Transverse colon (tissue), 4 donors: ENCODE measurements around the gene NME3. TPM values are rescaled to one million over a fixed set of nuclear protein-coding genes. Genes with fewer than 3 reads are reported as not detected.
A peak's percentile ranks its signal among the peaks of the same experiment; 100 is the strongest.

Experiments
- DNase-seq: peaks from one replicate; pipeline ENCODE4 v3.0.0-alpha.2; 2019
- H3K27ac ChIP-seq, 4 donors: fragments of 200-600 bp; sonication (generic); 2 replicates each; pipeline ENCODE4 v1.5.1; 2016 to 2018; ENCODE audit warnings: inconsistent platforms in 4 of 4
- H3K27me3 ChIP-seq: fragments of 200-600 bp; sonication (generic); 2 replicates; pipeline ENCODE4 v1.5.1; 2017; ENCODE audit warnings: inconsistent platforms
- H3K36me3 ChIP-seq, 4 donors: fragments of 200-600 bp; sonication (generic); 2 replicates each; pipeline ENCODE4 v1.5.1; 2017 to 2019; ENCODE audit warnings: inconsistent platforms in 4 of 4
- H3K4me1 ChIP-seq, 4 donors: fragments of 200-600 bp; sonication (generic); 2 replicates each; pipeline ENCODE4 v1.5.1; 2017 to 2020; ENCODE audit warnings: inconsistent platforms in 4 of 4
- H3K4me3 ChIP-seq, 4 donors: fragments of 200-600 bp; sonication (generic); 1 replicate in 1 of 4; 2 replicates in 3 of 4; pipeline versions ENCODE4 v1.5.1 to v1.6.1; 2017 to 2019; ENCODE audit warnings: inconsistent platforms in 4 of 4
- H3K9me3 ChIP-seq, 2 donors: fragments of 200-600 bp; sonication (generic); 2 replicates each; pipeline ENCODE4 v1.5.1; 2017 to 2019; ENCODE audit warnings: inconsistent platforms in 2 of 2
- CTCF ChIP-seq, 5 experiments: fragments of 200-600 bp in 3 of 5; fragments of 450-650 bp in 2 of 5; sonication (generic) in 3 of 5; IDR thresholded peaks; 1 replicate in 2 of 5; 2 replicates in 3 of 5; pipeline ENCODE4 v1.5.1; 2016 to 2017; ENCODE audit warnings: antibody characterized with exemption in 5 of 5, inconsistent platforms in 3 of 5, mild to moderate bottlenecking in 2 of 5, moderate library complexity in 1 of 5
- EP300 ChIP-seq: sonication (generic); formaldehyde crosslinking; IDR thresholded peaks from one replicate; pipeline ENCODE4 v1.6.1; 2017; ENCODE audit warnings: antibody characterized with exemption, low read depth
- POLR2A ChIP-seq: fragments of 450-650 bp; IDR thresholded peaks from one replicate; pipeline ENCODE4 v1.6.1; 2016; ENCODE audit warnings: antibody characterized with exemption, mild to moderate bottlenecking, moderate library complexity
- POLR2AphosphoS5 ChIP-seq, 3 donors: sonication (generic); formaldehyde crosslinking; IDR thresholded peaks; one replicate each; pipeline ENCODE4 v1.6.1; 2016; ENCODE audit warnings: antibody characterized with exemption in 3 of 3
- WGBS, 2 donors: methylation state at CpG; one replicate each; pipeline ENCODE4 v1.1.5; 2018; ENCODE audit warnings: low coverage in 1 of 2; 5-methylcytosine and 5-hydroxymethylcytosine counted together
- in situ Hi-C, 4 donors: fragments of 200-750 bp; cut with MboI; loops; one replicate each; pipeline versions ENCODE4 v1.15.0 to v1.15.1; 2017; ENCODE audit warnings: low sequenced_read_pairs in 3 of 4, low pct_ligation_motif_present in 1 of 4, low pct_unique_long_range_greater_than_20kb in 1 of 4
- intact Hi-C: fragments of 100-400 bp; cut with DNase I; formaldehyde crosslinking; loops from one replicate; pipeline ENCODE4 v1.15.1; 2023; ENCODE audit warnings: low total_unique reads
- total RNA-seq, 4 donors: library from RNA; depleted of rRNA; stranded (reverse); fragments of >200 nt; gene quantifications; one replicate each; pipeline ENCODE4 v1.1.0, GENCODE V29; 2016

NME3 gene
- total RNA-seq = 100 to 1,000 TPM; 116 to 286 (median 132) TPM

GRCh38 chr16:1771188-1771863 is at the start of gene NME3:
Gene NME3, minus strand, starts transcription at chr16:1771543. Its CDS starts 9 bp downstream, at chr16:1771534.
- 0 to 1% methylated on average over 8 to 56 of the region's 79 CpGs for WGBS, 2 donors

GRCh38 chr16:1820946-1821290 is 49.6 kb upstream of the NME3 start:
- 91% methylated on average over 12 of the region's 12 CpGs; no CpG with 5 or more reads in 1 of the 2 donors for WGBS, 2 donors
- in situ Hi-C loops = no loop called here

More at GRCh38 chr16:1771188-1771863, at the start of gene NME3:
- Histone ChIP-seq H3K9me3 (no peaks in the 10 kb centered on the region), H3K27me3 (no peaks in the 10 kb centered on the region), H3K4me3 (peak within 1 kb of the TSS; percentile 70 to 94 (median 86)), H3K27ac (peak within 1 kb of the TSS; percentile 95 to 97 (median 96)), H3K4me1 (peaks cover 16 to 42% (median 32%) of the 10 kb centered on the region in 4 donors), H3K36me3 (peaks cover 0 to 7% (median 0%) of the 10 kb centered on the region in 4 donors)
- peak; percentile 85 for DNase-seq
- intact Hi-C loops = no loop called here
- in situ Hi-C loops = no loop called here
- TF ChIP-seq POLR2AphosphoS5 (IDR thresholded peaks at IDR 0.05) (no peak), CTCF (IDR thresholded peaks at IDR 0.05) (no peak), EP300 (no peak), POLR2A (no peak)

GRCh38 chr16:1820096-1820945 is 49.0 kb upstream of the NME3 start:
- peaks cover 0 to 35% (median 3%) of the 10 kb centered on the region in 4 donors for H3K36me3 ChIP-seq
- intact Hi-C loops (no loop called here), in situ Hi-C loops (no loop called here)
- H3K4me1 ChIP-seq = peaks cover 3 to 10% (median 7%) of the 10 kb centered on the region in 4 donors
- no peak overlapping the region for H3K27ac ChIP-seq
- TF ChIP-seq POLR2A (no peak), EP300 (no peak), CTCF (IDR thresholded peaks at IDR 0.05) (no peak), POLR2AphosphoS5 (IDR thresholded peaks at IDR 0.05) (no peak)
- WGBS, 2 donors = 89% methylated on average over 25 of the region's 25 CpGs; no CpG with 5 or more reads in 1 of the 2 donors
- H3K9me3 ChIP-seq = no peaks in the 10 kb centered on the region
- DNase-seq = no peak
- H3K27me3 ChIP-seq = no peaks in the 10 kb centered on the region
- H3K4me3 ChIP-seq = no peak overlapping the region

More at GRCh38 chr16:1820946-1821290, 49.6 kb upstream of the NME3 start:
- intact Hi-C loops = no loop called here
- Histone ChIP-seq H3K4me1 (peaks cover 9 to 15% (median 13%) of the 10 kb centered on the region in 4 donors), H3K36me3 (peaks cover 0 to 35% (median 3%) of the 10 kb centered on the region in 4 donors), H3K9me3 (no peaks in the 10 kb centered on the region), H3K27ac (no peak overlapping the region), H3K4me3 (no peak overlapping the region), H3K27me3 (no peaks in the 10 kb centered on the region)
- DNase-seq = no peak
- no peak for TF ChIP-seq POLR2A
- no peak for TF ChIP-seq CTCF (IDR thresholded peaks at IDR 0.05)
- TF ChIP-seq POLR2AphosphoS5 (IDR thresholded peaks at IDR 0.05) = no peak
- TF ChIP-seq EP300 = no peak

- no peak overlapping the region for H3K27ac ChIP-seq
- no peaks in the 10 kb centered on the region for H3K27me3 ChIP-seq
- 93 to 97% methylated on average over 7 to 15 of the region's 15 CpGs for WGBS, 2 donors
These were observed 48.3 kb upstream of the NME3 start for GRCh38 chr16:1819611-1820010.

More at GRCh38 chr16:1819611-1820010, 48.3 kb upstream of the NME3 start:
- peaks cover 0 to 3% (median 1%) of the 10 kb centered on the region in 4 donors for H3K4me1 ChIP-seq
- H3K9me3 ChIP-seq = no peaks in the 10 kb centered on the region
- TF ChIP-seq POLR2AphosphoS5 (IDR thresholded peaks at IDR 0.05) (no peak), EP300 (no peak), CTCF (IDR thresholded peaks at IDR 0.05) (no peak), POLR2A (no peak)
- no peak overlapping the region for H3K4me3 ChIP-seq
- intact Hi-C loops (no loop called here), in situ Hi-C loops (no loop called here)
- peaks cover 0 to 35% (median 3%) of the 10 kb centered on the region in 4 donors for H3K36me3 ChIP-seq
- DNase-seq = no peak
